Activated CD4-positive, CD25-positive, alpha-beta regulatory T cell (primary cell): ENCODE results near the gene GAB3.

Experiments
- DNase-seq, 4 experiments: peaks; one replicate each; lab custom pipeline; 2025; lab: John Stamatoyannopoulos, UW

The GAB3 gene, protein sequence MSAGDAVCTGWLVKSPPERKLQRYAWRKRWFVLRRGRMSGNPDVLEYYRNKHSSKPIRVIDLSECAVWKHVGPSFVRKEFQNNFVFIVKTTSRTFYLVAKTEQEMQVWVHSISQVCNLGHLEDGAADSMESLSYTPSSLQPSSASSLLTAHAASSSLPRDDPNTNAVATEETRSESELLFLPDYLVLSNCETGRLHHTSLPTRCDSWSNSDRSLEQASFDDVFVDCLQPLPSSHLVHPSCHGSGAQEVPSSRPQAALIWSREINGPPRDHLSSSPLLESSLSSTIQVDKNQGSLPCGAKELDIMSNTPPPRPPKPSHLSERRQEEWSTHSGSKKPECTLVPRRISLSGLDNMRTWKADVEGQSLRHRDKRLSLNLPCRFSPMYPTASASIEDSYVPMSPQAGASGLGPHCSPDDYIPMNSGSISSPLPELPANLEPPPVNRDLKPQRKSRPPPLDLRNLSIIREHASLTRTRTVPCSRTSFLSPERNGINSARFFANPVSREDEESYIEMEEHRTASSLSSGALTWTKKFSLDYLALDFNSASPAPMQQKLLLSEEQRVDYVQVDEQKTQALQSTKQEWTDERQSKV

GRCh38 chrX:154750301-154751202 lies at the start of gene GAB3:
Gene GAB3 (minus strand): TSS chrX:154751077. CDS start chrX:154751025, 52 bp downstream.
- peak in 1 of 4 experiments; percentile 4 for DNase-seq

- DNase-seq = no peak
Observed at GRCh38 chrX:154799556-154800348, 48.9 kb upstream of the GAB3 start.

DNA sequence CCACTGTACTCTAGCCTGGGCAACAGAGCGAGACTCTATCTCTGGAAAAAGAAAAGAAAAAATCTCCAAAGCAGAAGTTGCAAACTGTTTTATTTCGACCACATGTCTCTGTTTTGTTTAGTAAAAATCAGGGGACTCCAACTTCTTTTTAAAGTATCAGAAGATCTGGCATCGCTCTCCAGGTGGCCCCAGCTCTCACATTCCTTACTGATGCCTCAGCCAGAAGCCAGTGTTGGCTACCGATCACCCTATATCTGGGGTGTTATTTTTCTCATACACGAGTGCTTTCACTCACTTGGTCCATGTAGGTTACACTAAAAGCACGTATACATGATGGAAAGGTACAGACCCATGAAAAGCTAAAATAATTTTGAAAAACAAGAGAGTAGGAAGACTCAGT lies 46.1 kb upstream of the GAB3 start:
- no peak for DNase-seq

DNA sequence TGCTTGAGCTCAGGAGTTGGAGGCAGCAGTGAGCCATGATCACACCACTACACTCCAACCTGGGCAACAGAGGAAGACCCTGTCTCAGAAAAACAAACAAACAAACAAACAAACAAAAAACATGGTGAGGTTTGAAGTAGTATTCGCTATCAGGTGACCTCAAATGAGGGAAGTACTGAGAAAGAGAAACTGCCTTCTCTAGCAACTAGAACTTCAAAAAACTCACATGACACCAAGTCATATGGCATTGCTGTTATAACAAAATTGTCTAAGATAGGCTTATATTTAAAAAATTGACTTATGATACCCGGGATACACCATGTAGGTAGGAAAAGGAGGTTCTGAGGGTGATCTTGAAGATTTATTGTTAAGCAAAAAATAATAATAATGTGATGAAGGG lies 44.1 kb upstream of the GAB3 start:
- DNase-seq = no peak

DNA sequence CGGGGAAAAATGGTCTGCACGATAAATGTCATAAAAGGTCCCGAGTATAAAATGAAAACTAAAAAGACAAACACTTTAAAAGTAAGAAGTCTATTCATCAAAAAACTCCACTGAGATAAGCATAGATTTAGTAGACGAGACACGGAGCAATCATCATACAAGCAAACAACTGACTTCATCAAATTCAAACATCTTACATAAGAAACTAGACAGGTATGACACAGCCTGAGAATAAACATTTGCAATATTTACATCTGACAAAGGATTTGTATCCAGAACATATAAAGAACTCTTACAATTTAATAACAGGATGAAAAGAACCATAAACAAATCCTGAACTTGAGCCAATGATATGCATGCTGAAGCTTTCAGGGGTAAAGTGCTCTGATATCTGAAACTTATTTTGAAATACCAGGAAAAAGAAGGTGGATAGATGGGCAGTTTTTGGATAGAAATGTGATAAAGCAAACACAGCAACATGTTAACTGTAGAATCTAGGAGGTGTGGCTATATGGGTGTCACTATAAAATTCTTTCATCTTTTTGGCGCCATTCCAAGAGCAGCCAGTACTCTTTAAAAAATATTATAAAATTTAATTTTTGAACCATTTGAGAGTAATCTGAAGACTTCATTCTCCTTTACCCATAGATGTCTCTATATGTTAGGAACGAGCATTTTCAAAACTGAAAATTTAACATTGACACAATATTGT lies 42.4 kb upstream of the GAB3 start:
- DNase-seq = no peak

GRCh38 chrX:154791939-154792338 lies 41.1 kb upstream of the GAB3 start:
- DNase-seq = no peak

DNA sequence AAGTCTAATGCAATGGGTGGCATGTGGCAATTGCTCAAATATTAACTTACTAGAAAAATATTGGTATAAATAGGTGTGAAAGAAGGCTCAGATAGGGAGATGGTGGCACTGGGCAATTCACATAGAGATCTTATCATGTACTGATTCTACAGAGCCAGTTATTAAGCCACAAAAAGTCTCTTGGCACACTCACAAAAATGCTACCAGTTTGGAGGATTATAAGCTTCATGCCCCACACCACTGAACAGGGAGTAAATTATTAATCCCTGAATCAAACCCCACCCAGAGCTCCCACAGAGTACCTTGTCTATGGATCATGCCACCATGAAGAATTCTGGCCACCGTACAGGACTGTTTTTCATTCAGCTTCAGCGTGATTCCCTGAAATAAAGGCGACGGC lies 40.6 kb upstream of the GAB3 start:
- no peak for DNase-seq

- no peak for DNase-seq
Observed at GRCh38 chrX:154785716-154786115, 34.8 kb upstream of the GAB3 start.

GRCh38 chrX:154784149-154784995 lies 33.5 kb upstream of the GAB3 start:
- no peak for DNase-seq

DNA sequence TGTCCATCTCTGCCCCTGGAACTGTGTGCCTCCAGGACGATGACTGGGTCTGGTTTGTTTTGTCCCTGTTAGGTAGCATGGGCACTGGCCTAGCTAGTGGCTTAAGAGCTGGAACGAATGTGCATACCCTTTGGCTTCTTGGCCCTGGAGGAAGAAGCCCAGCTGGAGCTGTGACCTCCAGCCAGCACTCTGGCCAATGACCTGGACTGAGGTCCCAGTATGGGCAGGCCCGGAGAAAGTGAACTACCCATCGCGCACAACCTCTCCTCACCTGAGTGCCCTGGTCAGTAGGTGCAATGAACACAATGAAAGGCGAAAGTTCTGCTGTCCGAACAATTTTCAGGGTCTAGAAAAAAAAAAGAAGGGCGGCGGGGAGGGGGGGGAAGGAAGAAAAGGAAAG lies 30.1 kb upstream of the GAB3 start:
- DNase-seq = no peak

DNA sequence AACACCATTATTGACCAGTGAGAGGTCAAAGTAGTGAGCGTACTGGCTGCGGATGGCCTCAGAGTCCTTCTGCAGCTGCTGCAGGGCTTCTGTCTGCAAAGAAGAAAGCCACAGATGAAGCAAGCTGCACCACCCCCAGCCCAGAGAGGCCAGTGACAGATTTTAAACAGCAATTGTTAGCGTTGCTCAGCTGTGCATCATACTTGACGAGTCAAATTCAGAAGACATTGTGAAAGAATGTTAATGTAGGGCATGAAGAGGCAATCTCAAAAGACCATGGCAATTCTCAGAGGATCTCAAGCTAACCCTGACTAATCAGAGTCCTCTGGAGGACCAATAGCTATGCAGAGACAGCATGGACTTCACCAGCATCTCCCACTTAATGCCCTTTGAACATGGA lies 28.4 kb upstream of the GAB3 start:
- no peak for DNase-seq

DNA sequence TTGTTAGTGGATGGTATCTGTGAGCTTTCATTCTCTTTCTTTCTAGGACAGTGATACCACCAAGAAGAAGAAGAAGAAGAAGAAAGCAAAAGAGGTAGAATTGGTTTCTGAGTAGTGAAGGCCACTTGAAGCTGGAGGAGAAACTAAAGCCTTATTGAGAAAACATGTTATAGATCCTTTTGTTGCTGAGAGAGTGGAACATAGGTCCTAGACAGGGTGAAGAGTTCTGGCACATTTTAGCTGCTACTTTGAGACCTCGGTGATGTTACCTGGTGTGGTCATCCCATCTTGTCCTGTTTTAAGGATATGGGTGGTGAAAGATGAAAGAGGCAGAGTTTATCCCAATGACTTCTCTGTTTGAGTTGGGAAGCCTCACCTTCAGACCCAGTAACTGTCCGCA lies 25.9 kb upstream of the GAB3 start:
- no peak for DNase-seq

- no peak for DNase-seq
Observed at GRCh38 chrX:154775419-154776349, 24.8 kb upstream of the GAB3 start.

- no peak for DNase-seq
Observed at GRCh38 chrX:154774622-154775021, 23.7 kb upstream of the GAB3 start.

DNA sequence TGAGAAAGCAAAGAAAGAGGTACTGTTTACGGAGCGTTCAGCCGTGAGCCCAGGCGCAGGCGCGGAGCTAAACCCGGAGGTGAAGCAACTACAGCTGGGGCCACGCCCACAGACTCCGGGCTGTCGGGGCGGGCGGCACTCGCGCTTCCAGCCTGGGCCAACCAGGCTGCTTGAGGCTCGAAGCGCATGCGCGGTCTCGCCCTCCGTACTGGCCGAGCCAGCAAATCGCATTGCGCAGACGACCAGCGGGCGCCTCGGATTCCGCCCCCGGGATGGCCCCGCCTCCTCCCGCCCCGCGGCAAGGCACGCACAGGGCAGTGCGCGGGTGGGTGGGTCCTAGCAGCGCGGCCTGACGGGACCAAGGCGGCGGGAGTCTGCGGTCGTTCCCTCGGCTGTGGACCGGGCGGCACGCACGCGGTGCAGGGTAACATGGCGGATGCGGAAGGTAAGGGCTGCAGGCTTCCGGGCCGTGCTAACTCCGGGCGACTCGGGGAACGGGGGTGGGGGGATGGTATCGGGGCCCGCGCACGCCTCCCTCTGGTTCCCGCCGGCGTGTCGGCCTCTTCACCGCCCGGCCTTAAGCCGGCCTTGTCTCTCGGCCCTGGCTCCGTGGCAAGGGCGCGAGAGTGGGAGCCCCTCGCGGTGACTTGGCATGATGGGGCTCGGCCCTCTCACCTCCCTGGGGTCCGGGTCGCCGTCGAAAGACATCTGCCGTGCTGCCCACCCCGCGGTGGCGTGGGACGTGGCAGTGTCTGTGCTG lies 11.8 kb upstream of the GAB3 start, which contains the start of gene DKC1:
DKC1 (plus strand) TSS at position 328 of the 760 bp plus-strand sequence; CDS start at position 430, 102 bp downstream.
- peak; percentile 82 to 91 (median 87) for DNase-seq

DNA sequence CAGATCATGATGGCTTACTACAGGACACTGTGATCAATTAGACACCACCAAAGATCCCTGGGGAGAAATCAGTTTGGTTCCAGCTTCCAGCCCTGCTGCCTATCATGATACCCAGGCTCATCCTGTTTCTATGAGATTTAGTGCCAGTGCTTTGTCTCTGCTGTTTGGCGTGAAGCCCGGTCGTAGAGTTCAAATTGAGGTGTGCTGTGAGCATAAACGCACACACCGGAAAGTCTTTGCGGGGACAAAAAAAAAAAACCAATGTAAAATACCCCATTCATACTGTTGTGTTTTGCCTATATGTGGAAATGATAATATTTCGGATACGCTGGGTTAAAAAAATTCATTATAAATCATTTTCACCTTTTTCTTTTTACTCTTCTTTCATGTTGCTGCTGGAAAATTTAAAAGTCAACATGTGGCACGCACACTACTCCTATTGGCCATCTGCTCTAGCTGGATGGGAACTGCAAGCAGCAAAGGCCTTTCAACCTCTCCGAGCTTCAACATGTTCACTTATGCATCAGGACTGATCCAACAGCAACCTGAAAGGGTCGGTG lies 11.2 kb upstream of the GAB3 start:
- DNase-seq = no peak

GRCh38 chrX:154758696-154759095 lies 7.8 kb upstream of the GAB3 start:
- DNase-seq = no peak
